GM21723 (cell line): Measurements from ENCODE around the gene VPS26A.

ENCODE experiments used
- ATAC-seq: cut with Tn5 transposase; IDR thresholded peaks from one replicate; pipeline ENCODE4 v1.9.1; 2021; ENCODE audit warnings: mild to moderate bottlenecking, moderate library complexity; ENCODE audit not compliant: unreplicated experiment

The VPS26A gene

DNA sequence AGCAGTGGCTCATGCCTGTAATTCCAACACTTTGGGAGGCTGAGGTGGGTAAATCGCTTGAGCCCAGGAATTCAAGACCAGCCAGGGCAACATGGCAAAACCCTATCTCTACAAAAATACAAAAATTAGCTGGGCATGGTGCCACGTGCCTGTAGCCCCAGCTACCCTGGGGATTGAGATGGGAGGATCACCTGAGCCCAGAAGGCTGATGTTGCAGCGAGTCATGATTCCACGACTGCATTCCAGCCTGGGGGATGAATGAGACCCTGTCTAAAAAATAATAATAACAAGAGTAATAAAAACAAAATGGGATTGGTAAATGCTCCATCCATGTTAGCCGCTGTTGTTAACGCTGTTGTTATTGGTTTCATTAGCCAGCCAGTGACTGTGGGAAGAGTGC, 94.9 kb downstream of the VPS26A start:
- no peak for ATAC-seq

GRCh38 chr10:69220041-69220451, 96.1 kb downstream of the VPS26A start, which contains the start of gene HKDC1:
TSS of gene HKDC1 (plus strand) at chr10:69220332. CDS start at chr10:69220436, 104 bp downstream.
- ATAC-seq = no peak

- ATAC-seq = no peak
Measured at GRCh38 chr10:69220507-69220906, 96.5 kb downstream of the VPS26A start.
